Fibroblast of mammary gland (primary cell): ENCODE measurements around the gene PCA3.
A peak's percentile ranks its signal among the peaks of the same experiment; 100 is the strongest.

ENCODE experiments used
- DNase-seq: peaks from one replicate; pipeline ENCODE4 v3.0.0-alpha.2; 2010; ENCODE audit warnings: low read depth
- H3K4me3 ChIP-seq: 2 replicates; pipeline ENCODE4 v1.5.1; 2011; ENCODE audit warnings: low read depth, mild to moderate bottlenecking, low read length, moderate library complexity; ENCODE audit not compliant: control insufficient read depth
- CTCF ChIP-seq: conservative IDR thresholded peaks from 2 replicates; pipeline ENCODE4 v1.5.1; 2011; ENCODE audit warnings: low read depth, low read length, inconsistent platforms; ENCODE audit not compliant: control insufficient read depth, insufficient read depth

PCA3 gene

DNA sequence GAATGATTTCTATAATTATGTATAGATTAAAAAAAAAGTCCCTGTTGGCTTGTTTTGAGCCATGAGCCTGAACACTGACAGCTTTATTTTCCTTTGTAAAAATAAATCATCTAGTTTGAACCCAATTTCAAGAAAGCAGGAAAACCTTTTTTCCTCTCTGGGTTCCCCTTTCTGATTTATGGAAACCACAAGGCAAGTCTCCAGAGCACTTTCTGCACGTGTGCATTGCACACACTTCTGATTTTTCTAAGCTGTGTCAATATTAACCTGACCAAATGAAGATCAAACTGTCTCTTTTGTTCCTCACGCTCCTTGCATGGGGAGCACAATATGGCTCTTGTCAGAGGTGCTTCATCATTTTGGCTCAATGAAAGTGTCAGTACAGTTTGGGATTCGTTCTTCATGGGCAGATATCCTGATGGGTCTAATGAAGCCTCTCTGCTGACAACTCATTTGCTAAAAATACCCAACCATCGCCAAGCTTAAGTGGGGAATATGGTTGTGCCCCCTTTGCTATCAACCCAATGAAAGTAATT, 39.2 kb upstream of the PCA3 start:
- H3K4me3 ChIP-seq = no peak overlapping the region
- TF ChIP-seq CTCF = no peak
- DNase-seq = no peak

GRCh38 chr9:76725885-76726284, 38.4 kb upstream of the PCA3 start:
- no peak for TF ChIP-seq CTCF
- peak; percentile 28 for DNase-seq
- no peak overlapping the region for H3K4me3 ChIP-seq

- no peak overlapping the region for H3K4me3 ChIP-seq
- no peak for TF ChIP-seq CTCF
- DNase-seq = no peak
These were observed 35.1 kb upstream of the PCA3 start for GRCh38 chr9:76729116-76729515.

- TF ChIP-seq CTCF = no peak
- H3K4me3 ChIP-seq = no peak overlapping the region
- no peak for DNase-seq
These were observed 34.1 kb upstream of the PCA3 start for GRCh38 chr9:76729980-76730737.

- no peak for TF ChIP-seq CTCF
- DNase-seq = no peak
- H3K4me3 ChIP-seq = no peak overlapping the region
These were observed 33.4 kb upstream of the PCA3 start for GRCh38 chr9:76730801-76731200.

- TF ChIP-seq CTCF = no peak
- DNase-seq = peak; percentile 71
- no peak overlapping the region for H3K4me3 ChIP-seq
These were observed 31.8 kb upstream of the PCA3 start for GRCh38 chr9:76732341-76732958.

- H3K4me3 ChIP-seq = no peak overlapping the region
- no peak for TF ChIP-seq CTCF
- DNase-seq = peak; percentile 36
These were observed 31.1 kb upstream of the PCA3 start for GRCh38 chr9:76733096-76733495.
